Gastrocnemius medialis (tissue), 4 donors: ENCODE results near the gene RBM14.

Source experiments
- CTCF ChIP-seq, 5 experiments: fragments of 450-650 bp in 3 of 5; fragments of 200-600 bp in 2 of 5; sonication (generic) in 2 of 5; IDR thresholded peaks in 4 of 5; conservative IDR thresholded peaks in 1 of 5; 1 replicate in 4 of 5; 2 replicates in 1 of 5; pipeline ENCODE4 v1.5.1; 2016 to 2019; ENCODE audit warnings: antibody characterized with exemption in 5 of 5, mild to moderate bottlenecking in 3 of 5, moderate library complexity in 3 of 5
- POLR2A ChIP-seq, 2 donors: fragments of 450-650 bp; IDR thresholded peaks; one replicate each; pipeline ENCODE4 v1.6.1; 2017; ENCODE audit warnings: antibody characterized with exemption in 2 of 2, mild to moderate bottlenecking in 2 of 2, moderate library complexity in 2 of 2

- TF ChIP-seq CTCF (IDR thresholded peaks at IDR 0.05 in 4 of 5, conservative IDR thresholded peaks at IDR 0.05 in 1 of 5): no peak
- no peak for TF ChIP-seq POLR2A (IDR thresholded peaks at IDR 0.05)
These were observed 34.6 kb downstream of the RBM14 start for GRCh38 chr11:66651016-66651415.
